MCF 10A (cell line): ENCODE results near the gene PKDCC. TPM values are rescaled to one million over a fixed set of nuclear protein-coding genes. Genes with fewer than 3 reads are reported as not detected.

Experiments used
- BruUV-seq: library from RNA; stranded (reverse); fragments of 400-500 nt; replicated peaks from 2 replicates; lab custom pipeline; 2021; lab: Mats Ljungman, UMichigan
- CTCF ChIA-PET: fragments of 300-600 bp; sonication (Branson Sonifier 250); formaldehyde crosslinking; extraction: SDS; loops from one replicate; lab custom pipeline; 2021; ENCODE audit warnings: antibody characterized with exemption, inconsistent platforms; lab: Yijun Ruan, JAX
- POLR2A ChIA-PET: fragments of 300-600, 350-650 bp; sonication (Branson Sonifier 250); formaldehyde crosslinking; extraction: SDS; loops from one replicate; lab custom pipeline; 2020; ENCODE audit warnings: antibody characterized with exemption, inconsistent platforms; lab: Yijun Ruan, JAX
- DNase-seq: peaks from one replicate; pipeline ENCODE4 v3.0.0-alpha.2; 2018; ENCODE audit not compliant: unreplicated experiment
- H3K27ac Mint-ChIP-seq: one replicate; pipeline ENCODE4 v1.8.0; 2022; ENCODE audit warnings: mild to moderate bottlenecking, low read depth, mixed read lengths; ENCODE audit not compliant: unreplicated experiment
- H3K27me3 Mint-ChIP-seq: one replicate; pipeline ENCODE4 v1.8.0; 2022; ENCODE audit warnings: mixed read lengths; ENCODE audit not compliant: insufficient read depth, unreplicated experiment
- H3K36me3 Mint-ChIP-seq: one replicate; pipeline ENCODE4 v1.8.0; 2022; ENCODE audit warnings: mild to moderate bottlenecking, moderate library complexity, mixed read lengths; ENCODE audit not compliant: insufficient read depth, unreplicated experiment
- H3K4me1 Mint-ChIP-seq: one replicate; pipeline ENCODE4 v1.8.0; 2022; ENCODE audit warnings: mixed read lengths; ENCODE audit not compliant: insufficient read depth, unreplicated experiment
- H3K4me3 Mint-ChIP-seq: one replicate; pipeline ENCODE4 v1.8.0; 2022; ENCODE audit warnings: mild to moderate bottlenecking, moderate library complexity, mixed read lengths; ENCODE audit not compliant: unreplicated experiment
- H3K9me3 Mint-ChIP-seq: one replicate; pipeline ENCODE4 v1.8.0; 2022; ENCODE audit warnings: mixed read lengths; ENCODE audit not compliant: unreplicated experiment
- CTCF ChIP-seq: fragments of 200-600 bp; IDR thresholded peaks from one replicate; pipeline ENCODE4 v1.8.0; 2022; ENCODE audit warnings: antibody characterized with exemption, mild to moderate bottlenecking; ENCODE audit not compliant: unreplicated experiment
- intact Hi-C: fragments of 100-400 bp; cut with micrococcal nuclease; formaldehyde crosslinking; loops from 2 replicates; pipeline ENCODE4 v1.14.1; 2022
- total RNA-seq: library from RNA; stranded (reverse); gene quantifications from 2 replicates; pipeline ENCODE4 v1.2.3, GENCODE V29; 2022

PKDCC gene
- total RNA-seq, 1 experiment from 2014 or later, result 0.49 TPM

- H3K27me3 Mint-ChIP-seq, result peaks cover 3% of the 10 kb centered on the region
- ChIA-PET POLR2A (no interaction called here), CTCF (interaction anchor here (0.6 to 0.8 kb wide), 2 partner anchors 9 to 204 kb away, joined by 3 read pairs; no protein-coding TSS in a partner anchor)
- BruUV-seq, result no TSS peak
- no peak for TF ChIP-seq CTCF
- DNase-seq, result no peak
- H3K9me3 Mint-ChIP-seq, result no peaks in the 10 kb centered on the region
- no peaks in the 10 kb centered on the region for H3K4me1 Mint-ChIP-seq
- intact Hi-C loops, result no loop called here
- no peaks in the 10 kb centered on the region for H3K36me3 Mint-ChIP-seq
- no peak overlapping the region for H3K27ac Mint-ChIP-seq
- H3K4me3 Mint-ChIP-seq, result no peak overlapping the region
Measured at GRCh38 chr2:42057159-42057901, 9.5 kb downstream of the PKDCC start.

GRCh38 chr2:42057902-42058450 lies 10.2 kb downstream of the PKDCC start:
- POLR2A ChIA-PET, result no interaction called here
- no peaks in the 10 kb centered on the region for H3K36me3 Mint-ChIP-seq
- CTCF ChIA-PET, result interaction anchor here (0.8 to 1.2 kb wide), 2 partner anchors 29 to 204 kb away, joined by 3 to 5 read pairs; no protein-coding TSS in a partner anchor
- no peak overlapping the region for H3K4me3 Mint-ChIP-seq
- no peak overlapping the region for H3K27ac Mint-ChIP-seq
- intact Hi-C loops, result no loop called here
- no peaks in the 10 kb centered on the region for H3K9me3 Mint-ChIP-seq
- TF ChIP-seq CTCF, result no peak
- H3K27me3 Mint-ChIP-seq, result peaks cover 9% of the 10 kb centered on the region
- BruUV-seq, result no TSS peak
- DNase-seq, result no peak
- no peaks in the 10 kb centered on the region for H3K4me1 Mint-ChIP-seq

GRCh38 chr2:42059261-42059898 lies 11.6 kb downstream of the PKDCC start:
- Mint-ChIP-seq H3K4me1 (no peaks in the 10 kb centered on the region), H3K9me3 (no peaks in the 10 kb centered on the region), H3K4me3 (no peak overlapping the region), H3K36me3 (no peaks in the 10 kb centered on the region), H3K27ac (no peak overlapping the region), H3K27me3 (peaks cover 23% of the 10 kb centered on the region)
- POLR2A ChIA-PET, result no interaction called here
- no TSS peak for BruUV-seq
- CTCF ChIA-PET, result interaction anchor here (1.2 kb wide), 1 partner anchor 27 kb away, joined by 5 read pairs; no protein-coding TSS in a partner anchor
- DNase-seq, result no peak
- no peak for TF ChIP-seq CTCF
- intact Hi-C loops, result no loop called here

GRCh38 chr2:42060028-42060427 lies 12.2 kb downstream of the PKDCC start:
- H3K36me3 Mint-ChIP-seq, result no peaks in the 10 kb centered on the region
- H3K27me3 Mint-ChIP-seq, result peaks cover 26% of the 10 kb centered on the region
- intact Hi-C loops, result no loop called here
- POLR2A ChIA-PET, result no interaction called here
- no peak for DNase-seq
- no peaks in the 10 kb centered on the region for H3K9me3 Mint-ChIP-seq
- CTCF ChIA-PET, result no interaction called here
- no peak overlapping the region for H3K4me3 Mint-ChIP-seq
- H3K27ac Mint-ChIP-seq, result no peak overlapping the region
- BruUV-seq, result no TSS peak
- H3K4me1 Mint-ChIP-seq, result no peaks in the 10 kb centered on the region
- TF ChIP-seq CTCF, result no peak
